ENCODE measurements around the gene TIAM2.

TIAM2 gene

DNA sequence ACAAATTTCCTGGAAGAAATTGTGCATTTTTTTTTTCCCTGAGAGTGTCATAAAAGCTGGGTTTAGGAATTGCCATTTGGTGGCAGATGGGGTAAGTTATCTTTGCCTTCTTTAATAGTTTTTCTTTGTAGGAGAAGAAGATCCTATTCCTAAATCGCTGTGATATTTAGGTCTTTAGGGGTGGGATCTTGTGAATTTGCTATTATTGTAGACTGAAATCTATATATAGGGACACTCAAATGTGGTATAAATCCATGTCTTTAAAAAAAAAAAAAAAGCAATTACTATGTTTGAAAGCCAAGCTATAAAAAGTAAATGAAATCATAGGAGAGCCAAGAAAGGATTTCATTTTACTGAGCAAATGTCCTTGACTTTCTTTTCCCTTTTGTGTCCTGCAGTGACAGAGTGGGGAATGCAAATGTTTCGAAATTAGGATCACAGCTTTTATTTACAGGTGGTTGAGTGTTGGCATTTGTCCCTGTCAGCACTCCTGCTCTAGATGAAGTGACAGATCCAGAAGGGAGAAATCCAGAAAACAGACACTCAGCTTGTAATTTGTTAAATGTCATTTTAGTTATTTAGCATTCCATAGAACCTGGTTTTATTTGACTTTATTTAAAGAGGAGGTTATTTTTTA lies 29.4 kb downstream of the TIAM2 start:
- Histone ChIP-seq H3K27me3 (ENCODE audit: control insufficient read depth in 1 of 2, insufficient read depth in 2 of 2, low read length in 2 of 2) (no peaks in the 10 kb centered on the region), H3K4me3 (ENCODE audit: low read length in 2 of 2) (no peak overlapping the region), H3K36me3 (ENCODE audit: control insufficient read depth in 2 of 2, insufficient read depth in 2 of 2, low read length in 2 of 2) (no peaks in the 10 kb centered on the region), H3K9ac (ENCODE audit: low read length in 2 of 2) (no peak overlapping the region), H3K9me3 (ENCODE audit: control insufficient read depth in 2 of 2, low read length in 2 of 2) (no peaks in the 10 kb centered on the region), H3K27ac (ENCODE audit: low read length) (no peak overlapping the region), H3K4me1 (ENCODE audit: control insufficient read depth, insufficient read depth, low read length) (peaks cover 7% of the 10 kb centered on the region)

DNA sequence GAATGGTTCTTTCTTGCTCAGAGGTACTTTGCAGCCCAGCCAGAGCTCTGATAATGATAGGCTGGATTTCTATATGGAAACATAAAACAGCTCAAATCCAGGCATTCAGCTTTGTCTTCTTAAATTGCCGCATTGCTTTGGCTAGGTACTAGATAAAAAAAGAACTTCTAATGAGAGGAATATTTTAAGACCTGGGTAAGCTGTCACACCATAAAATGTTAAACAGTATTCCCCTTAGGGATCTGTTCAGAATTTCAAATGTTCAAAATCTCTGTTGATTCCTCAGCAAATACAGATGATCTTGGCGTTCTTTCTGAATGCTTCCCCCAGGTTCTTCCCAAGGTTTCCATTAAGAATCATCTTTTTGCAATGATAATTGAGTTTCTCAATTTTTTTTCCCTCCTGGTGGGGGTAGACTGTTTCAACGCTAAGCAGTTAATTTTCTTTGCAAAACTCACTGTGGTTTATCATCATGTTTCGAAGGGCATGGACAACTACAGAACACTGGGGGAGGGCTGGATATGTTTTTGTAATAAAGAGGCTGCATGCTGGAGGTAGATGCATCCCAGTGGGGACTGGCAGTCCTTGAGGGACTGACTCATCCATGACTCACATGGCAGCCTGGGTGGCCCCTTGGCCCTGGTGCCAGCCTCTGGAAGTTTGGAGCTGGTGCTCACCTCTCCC lies 31.0 kb downstream of the TIAM2 start:
- no peak overlapping the region for H3K4me3 ChIP-seq (ENCODE audit: low read length in 2 of 2)
- no peaks in the 10 kb centered on the region for H3K9me3 ChIP-seq (ENCODE audit: control insufficient read depth in 2 of 2, low read length in 2 of 2)
- peaks cover 7% of the 10 kb centered on the region for H3K4me1 ChIP-seq (ENCODE audit: control insufficient read depth, insufficient read depth, low read length)
- H3K27ac ChIP-seq (ENCODE audit: low read length) = no peak overlapping the region
- no peaks in the 10 kb centered on the region for H3K27me3 ChIP-seq (ENCODE audit: control insufficient read depth in 1 of 2, insufficient read depth in 2 of 2, low read length in 2 of 2)
- H3K9ac ChIP-seq (ENCODE audit: low read length in 2 of 2) = no peak overlapping the region
- no peaks in the 10 kb centered on the region for H3K36me3 ChIP-seq (ENCODE audit: control insufficient read depth in 2 of 2, insufficient read depth in 2 of 2, low read length in 2 of 2)

DNA sequence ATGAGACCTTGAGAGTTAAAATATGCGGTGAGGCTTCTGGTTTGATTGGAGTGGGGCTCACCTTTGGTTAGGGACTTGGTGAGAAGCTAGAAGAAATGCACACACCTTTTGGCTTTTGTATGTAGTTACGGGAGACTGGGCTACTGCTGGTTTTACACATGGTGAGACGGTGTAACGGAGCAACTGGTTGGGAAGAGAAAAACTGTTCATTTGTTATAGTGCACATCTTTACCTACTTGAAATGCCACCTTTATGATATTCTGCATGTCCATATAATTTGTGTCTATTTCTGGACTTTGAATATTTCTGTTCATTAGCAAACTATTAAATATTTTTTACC lies 31.6 kb downstream of the TIAM2 start:
- Histone ChIP-seq H3K9ac (ENCODE audit: low read length in 2 of 2) (no peak overlapping the region), H3K9me3 (ENCODE audit: control insufficient read depth in 2 of 2, low read length in 2 of 2) (no peaks in the 10 kb centered on the region), H3K36me3 (ENCODE audit: control insufficient read depth in 2 of 2, insufficient read depth in 2 of 2, low read length in 2 of 2) (no peaks in the 10 kb centered on the region), H3K4me1 (ENCODE audit: control insufficient read depth, insufficient read depth, low read length) (peaks cover 7% of the 10 kb centered on the region), H3K4me3 (ENCODE audit: low read length in 2 of 2) (no peak overlapping the region), H3K27me3 (ENCODE audit: control insufficient read depth in 1 of 2, insufficient read depth in 2 of 2, low read length in 2 of 2) (no peaks in the 10 kb centered on the region), H3K27ac (ENCODE audit: low read length) (no peak overlapping the region)

DNA sequence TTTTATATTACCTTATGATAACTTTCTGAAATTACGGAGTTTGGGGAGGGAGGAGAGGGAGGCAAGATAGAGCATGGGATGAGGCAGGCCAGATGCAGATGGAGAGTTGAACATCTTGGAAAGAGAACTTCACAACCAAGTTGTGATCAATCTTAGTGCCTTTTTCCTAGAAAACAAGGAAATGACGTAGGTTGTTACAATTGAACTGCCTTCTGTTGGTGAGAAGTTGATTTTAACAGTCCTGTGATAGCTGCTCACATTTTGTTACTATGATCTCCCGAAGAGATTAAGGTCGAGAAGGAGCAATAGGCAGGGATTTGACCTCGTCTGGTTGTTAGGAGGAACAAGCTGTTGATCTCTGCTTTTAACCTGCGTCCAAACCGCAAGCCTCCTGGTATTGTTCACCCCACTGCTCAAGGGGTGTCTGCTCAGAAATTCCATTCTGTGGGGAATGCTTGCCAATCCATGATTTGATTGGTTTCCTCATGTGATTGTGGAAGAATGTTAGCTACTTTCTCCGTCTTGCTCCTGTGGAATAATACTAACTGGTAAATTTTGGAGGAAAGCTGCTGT lies 35.1 kb downstream of the TIAM2 start:
- Histone ChIP-seq H3K9me3 (ENCODE audit: control insufficient read depth in 2 of 2, low read length in 2 of 2) (no peaks in the 10 kb centered on the region), H3K9ac (ENCODE audit: low read length in 2 of 2) (no peak overlapping the region), H3K4me1 (ENCODE audit: control insufficient read depth, insufficient read depth, low read length) (peaks cover 5% of the 10 kb centered on the region), H3K36me3 (ENCODE audit: control insufficient read depth in 2 of 2, insufficient read depth in 2 of 2, low read length in 2 of 2) (no peaks in the 10 kb centered on the region), H3K27ac (ENCODE audit: low read length) (no peak overlapping the region), H3K27me3 (ENCODE audit: control insufficient read depth in 1 of 2, insufficient read depth in 2 of 2, low read length in 2 of 2) (no peaks in the 10 kb centered on the region), H3K4me3 (ENCODE audit: low read length in 2 of 2) (no peak overlapping the region)

DNA sequence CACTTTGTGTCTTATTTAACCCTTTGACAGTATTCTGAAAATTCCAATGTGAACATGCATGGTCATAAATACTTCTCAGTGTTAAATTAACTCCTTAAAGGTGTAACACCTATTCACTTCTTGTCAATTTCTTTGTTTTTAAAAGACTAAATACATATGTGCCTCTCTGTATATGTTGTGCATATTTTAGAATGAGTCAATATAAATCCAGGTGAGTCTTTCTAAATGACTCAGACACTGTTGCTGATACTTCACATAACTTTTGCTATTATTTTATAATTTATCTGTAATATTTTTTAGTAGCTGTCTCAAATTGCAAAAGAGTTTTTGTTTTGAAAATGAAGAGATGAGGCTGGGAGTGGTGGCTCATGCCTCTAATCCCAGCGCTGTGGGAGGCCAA lies 36.0 kb downstream of the TIAM2 start:
- H3K9ac ChIP-seq (ENCODE audit: low read length in 2 of 2) = no peak overlapping the region
- no peaks in the 10 kb centered on the region for H3K36me3 ChIP-seq (ENCODE audit: control insufficient read depth in 2 of 2, insufficient read depth in 2 of 2, low read length in 2 of 2)
- H3K9me3 ChIP-seq (ENCODE audit: control insufficient read depth in 2 of 2, low read length in 2 of 2) = no peaks in the 10 kb centered on the region
- H3K4me1 ChIP-seq (ENCODE audit: control insufficient read depth, insufficient read depth, low read length) = peaks cover 5% of the 10 kb centered on the region
- H3K27me3 ChIP-seq (ENCODE audit: control insufficient read depth in 1 of 2, insufficient read depth in 2 of 2, low read length in 2 of 2) = no peaks in the 10 kb centered on the region
- H3K4me3 ChIP-seq (ENCODE audit: low read length in 2 of 2) = no peak overlapping the region
- H3K27ac ChIP-seq (ENCODE audit: low read length) = no peak overlapping the region

DNA sequence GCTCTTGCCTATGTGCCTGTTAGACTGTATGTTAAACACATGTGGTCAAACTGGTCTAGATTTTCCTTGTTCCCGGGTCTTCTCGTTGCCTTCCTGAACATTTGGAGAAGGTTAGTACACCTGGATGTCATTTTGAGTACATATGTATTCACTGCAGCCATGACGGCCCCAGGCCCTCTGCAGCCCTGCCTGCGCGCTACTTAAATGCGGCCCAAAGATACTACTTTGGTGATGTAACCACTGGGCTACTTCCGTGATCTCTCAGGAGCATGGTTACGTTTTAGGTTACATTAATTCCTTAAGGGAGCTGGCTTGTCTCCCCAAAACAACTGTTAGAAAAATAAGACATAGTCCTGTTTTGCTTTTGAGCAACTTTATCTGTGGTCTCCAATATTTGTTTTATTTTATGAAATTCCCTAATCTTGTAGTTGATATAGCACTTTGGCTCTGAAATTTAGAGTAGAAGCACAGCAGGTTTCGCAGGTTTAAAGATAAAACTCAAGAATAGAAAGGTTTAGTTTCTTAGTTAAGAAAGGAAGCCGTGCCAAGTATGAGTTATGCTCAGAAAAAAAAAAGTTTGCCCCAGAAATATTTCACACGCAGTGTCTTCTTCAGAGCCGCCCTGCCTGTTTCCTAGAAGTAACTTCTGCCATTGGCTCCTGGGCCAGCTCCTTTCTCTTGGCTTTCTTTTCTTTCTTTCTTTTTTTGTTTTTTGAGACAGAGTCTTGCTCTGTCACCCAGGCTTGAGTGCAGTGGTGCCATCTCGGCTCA lies 38.1 kb downstream of the TIAM2 start:
- Histone ChIP-seq H3K9ac (ENCODE audit: low read length in 2 of 2) (no peak overlapping the region), H3K27ac (ENCODE audit: low read length) (no peak overlapping the region), H3K27me3 (ENCODE audit: control insufficient read depth in 1 of 2, insufficient read depth in 2 of 2, low read length in 2 of 2) (no peaks in the 10 kb centered on the region), H3K9me3 (ENCODE audit: control insufficient read depth in 2 of 2, low read length in 2 of 2) (no peaks in the 10 kb centered on the region), H3K4me1 (ENCODE audit: control insufficient read depth, insufficient read depth, low read length) (no peaks in the 10 kb centered on the region), H3K36me3 (ENCODE audit: control insufficient read depth in 2 of 2, insufficient read depth in 2 of 2, low read length in 2 of 2) (no peaks in the 10 kb centered on the region), H3K4me3 (ENCODE audit: low read length in 2 of 2) (no peak overlapping the region)

DNA sequence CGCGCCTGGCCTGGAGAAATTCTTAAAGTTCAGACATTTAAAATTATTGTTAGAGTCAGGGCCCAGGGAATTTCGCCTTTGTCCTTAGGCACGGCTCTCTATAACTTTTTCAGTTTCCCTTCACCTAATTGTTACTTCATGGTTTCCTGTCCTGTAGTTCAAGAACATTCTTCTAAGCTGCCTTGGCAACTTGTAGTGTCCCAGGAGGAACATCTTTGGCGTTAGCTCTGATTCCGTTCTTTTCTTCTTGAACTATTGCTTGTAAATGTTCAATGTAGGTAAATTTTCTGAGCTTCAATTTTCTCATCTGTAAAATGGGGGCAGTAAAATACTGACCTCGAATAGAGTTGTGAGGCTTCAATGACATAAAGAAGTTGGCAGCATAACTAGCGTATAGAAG lies 41.8 kb downstream of the TIAM2 start:
- H3K4me3 ChIP-seq (ENCODE audit: low read length in 2 of 2) = no peak overlapping the region
- no peaks in the 10 kb centered on the region for H3K9me3 ChIP-seq (ENCODE audit: control insufficient read depth in 2 of 2, low read length in 2 of 2)
- H3K27ac ChIP-seq (ENCODE audit: low read length) = no peak overlapping the region
- peaks cover 3% of the 10 kb centered on the region for H3K4me1 ChIP-seq (ENCODE audit: control insufficient read depth, insufficient read depth, low read length)
- H3K36me3 ChIP-seq (ENCODE audit: control insufficient read depth in 2 of 2, insufficient read depth in 2 of 2, low read length in 2 of 2) = no peaks in the 10 kb centered on the region
- H3K9ac ChIP-seq (ENCODE audit: low read length in 2 of 2) = no peak overlapping the region
- H3K27me3 ChIP-seq (ENCODE audit: control insufficient read depth in 1 of 2, insufficient read depth in 2 of 2, low read length in 2 of 2) = no peaks in the 10 kb centered on the region

DNA sequence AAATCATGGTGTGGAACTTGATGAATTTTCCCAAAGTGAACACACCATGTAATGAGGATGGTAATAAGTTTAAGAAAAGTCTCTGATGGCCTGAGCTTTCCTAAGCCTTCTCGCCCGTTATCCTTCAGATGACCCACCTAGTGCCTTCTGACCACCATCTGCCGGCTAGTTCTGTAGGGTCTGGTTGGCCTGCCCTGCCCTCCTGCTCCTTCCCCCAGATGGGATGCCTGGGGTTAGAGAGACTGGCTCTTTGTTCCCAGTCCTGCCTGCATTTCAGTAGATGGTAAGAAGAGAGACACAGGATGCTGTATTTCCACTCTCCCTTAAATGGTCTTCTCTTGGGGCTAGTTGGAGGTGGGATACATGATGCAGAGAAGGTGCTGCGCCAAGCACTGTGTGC lies 43.0 kb downstream of the TIAM2 start:
- no peaks in the 10 kb centered on the region for H3K27me3 ChIP-seq (ENCODE audit: control insufficient read depth in 1 of 2, insufficient read depth in 2 of 2, low read length in 2 of 2)

DNA sequence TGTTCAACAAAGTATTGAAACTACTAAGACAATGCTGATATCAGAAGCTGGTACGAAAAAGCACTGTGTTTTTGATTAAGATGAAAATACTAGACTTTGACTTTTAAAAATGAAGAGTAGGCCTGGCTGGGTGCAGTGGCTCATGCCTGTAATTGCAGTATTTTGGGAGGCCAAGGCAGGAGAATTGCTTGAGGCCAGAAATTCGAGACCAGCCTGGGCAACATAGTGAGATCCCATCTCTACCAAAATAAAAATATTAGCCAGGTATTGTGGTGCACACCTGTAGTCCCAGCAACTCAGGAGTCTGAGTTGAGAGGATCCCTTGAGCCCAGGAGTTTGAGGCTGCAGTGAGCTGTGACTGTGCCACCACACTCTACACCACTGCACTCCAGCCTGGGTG lies 43.4 kb downstream of the TIAM2 start:
- Histone ChIP-seq H3K9me3 (ENCODE audit: control insufficient read depth in 2 of 2, low read length in 2 of 2) (no peaks in the 10 kb centered on the region), H3K4me1 (ENCODE audit: control insufficient read depth, insufficient read depth, low read length) (peaks cover 8% of the 10 kb centered on the region), H3K9ac (ENCODE audit: low read length in 2 of 2) (no peak overlapping the region), H3K27ac (ENCODE audit: low read length) (no peak overlapping the region), H3K36me3 (ENCODE audit: control insufficient read depth in 2 of 2, insufficient read depth in 2 of 2, low read length in 2 of 2) (no peaks in the 10 kb centered on the region), H3K4me3 (ENCODE audit: low read length in 2 of 2) (no peak overlapping the region), H3K27me3 (ENCODE audit: control insufficient read depth in 1 of 2, insufficient read depth in 2 of 2, low read length in 2 of 2) (no peaks in the 10 kb centered on the region)

More for the DNA sequence above, 43.0 kb downstream of the TIAM2 start:
- Histone ChIP-seq H3K4me1 (ENCODE audit: control insufficient read depth, insufficient read depth, low read length) (peaks cover 8% of the 10 kb centered on the region), H3K4me3 (ENCODE audit: low read length in 2 of 2) (no peak overlapping the region), H3K27ac (ENCODE audit: low read length) (no peak overlapping the region), H3K36me3 (ENCODE audit: control insufficient read depth in 2 of 2, insufficient read depth in 2 of 2, low read length in 2 of 2) (no peaks in the 10 kb centered on the region), H3K9ac (ENCODE audit: low read length in 2 of 2) (no peak overlapping the region), H3K9me3 (ENCODE audit: control insufficient read depth in 2 of 2, low read length in 2 of 2) (no peaks in the 10 kb centered on the region)

DNA sequence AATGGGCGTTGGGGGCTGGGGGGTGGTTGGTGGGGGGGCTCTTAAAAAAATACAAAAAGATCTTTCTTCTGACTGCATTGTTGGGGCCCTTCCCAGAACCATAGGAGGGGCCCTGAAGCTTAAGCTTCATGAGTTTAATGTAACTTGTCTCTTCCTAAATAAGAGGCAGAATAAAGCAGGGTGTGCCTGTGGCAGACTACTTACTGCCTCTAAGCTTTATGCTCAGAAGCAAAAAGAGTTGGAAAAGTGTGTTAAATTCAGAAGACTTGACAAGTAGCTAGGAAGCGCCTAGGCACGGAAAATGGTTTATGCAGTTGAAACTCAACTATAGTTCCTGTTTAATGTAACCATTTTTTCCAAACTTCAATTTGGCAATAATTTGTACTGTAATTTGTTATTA lies 44.5 kb downstream of the TIAM2 start:
- Histone ChIP-seq H3K27me3 (ENCODE audit: control insufficient read depth in 1 of 2, insufficient read depth in 2 of 2, low read length in 2 of 2) (no peaks in the 10 kb centered on the region), H3K27ac (ENCODE audit: low read length) (no peak overlapping the region), H3K4me3 (ENCODE audit: low read length in 2 of 2) (no peak overlapping the region), H3K36me3 (ENCODE audit: control insufficient read depth in 2 of 2, insufficient read depth in 2 of 2, low read length in 2 of 2) (no peaks in the 10 kb centered on the region), H3K9ac (ENCODE audit: low read length in 2 of 2) (no peak overlapping the region), H3K9me3 (ENCODE audit: control insufficient read depth in 2 of 2, low read length in 2 of 2) (no peaks in the 10 kb centered on the region), H3K4me1 (ENCODE audit: control insufficient read depth, insufficient read depth, low read length) (peaks cover 8% of the 10 kb centered on the region)
